Coronary artery (tissue), 2 donors: Measurements from ENCODE around the gene FAM174B.

Source experiments
- DNase-seq: peaks from one replicate; pipeline ENCODE4 v3.0.0-alpha.2; 2017; ENCODE audit warnings: low spot score
- H3K27ac ChIP-seq, 2 donors: fragments of 200-600 bp; sonication (generic); one replicate each; pipeline ENCODE4 v1.5.1; 2016 to 2019
- H3K4me3 ChIP-seq: fragments of 200-600 bp; sonication (generic); 2 replicates; pipeline ENCODE4 v1.5.1; 2016; ENCODE audit warnings: mild to moderate bottlenecking, moderate library complexity
- TF ChIP-seq, protein P1 (sequence below): fragments of 200-600 bp; sonication (generic); IDR thresholded peaks from one replicate; pipeline ENCODE4 v1.5.1; 2019; ENCODE audit warnings: antibody characterized with exemption

Gene FAM174B

DNA sequence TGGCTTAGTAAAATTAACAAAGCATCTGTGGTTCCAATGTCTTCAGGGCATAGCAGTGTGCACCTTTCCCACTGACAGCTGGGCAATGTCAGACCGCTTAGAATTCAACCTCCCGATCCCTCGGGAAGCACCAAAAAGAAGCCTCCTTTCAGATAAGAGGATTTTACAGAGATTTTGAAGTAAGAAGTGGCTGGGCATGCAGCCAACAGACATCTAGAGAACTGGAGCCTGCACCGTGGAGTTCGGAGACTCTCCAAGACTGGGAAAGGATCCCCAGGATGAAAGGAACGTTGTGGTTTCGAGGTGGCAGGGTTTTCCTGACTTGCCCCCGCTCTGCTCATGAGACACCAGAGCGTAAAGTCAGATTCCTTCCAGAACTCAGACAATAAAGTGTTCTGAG is 5.3 kb downstream of the FAM174B start:
- H3K4me3 ChIP-seq, result no peak overlapping the region
- TF ChIP-seq, protein P1, sequence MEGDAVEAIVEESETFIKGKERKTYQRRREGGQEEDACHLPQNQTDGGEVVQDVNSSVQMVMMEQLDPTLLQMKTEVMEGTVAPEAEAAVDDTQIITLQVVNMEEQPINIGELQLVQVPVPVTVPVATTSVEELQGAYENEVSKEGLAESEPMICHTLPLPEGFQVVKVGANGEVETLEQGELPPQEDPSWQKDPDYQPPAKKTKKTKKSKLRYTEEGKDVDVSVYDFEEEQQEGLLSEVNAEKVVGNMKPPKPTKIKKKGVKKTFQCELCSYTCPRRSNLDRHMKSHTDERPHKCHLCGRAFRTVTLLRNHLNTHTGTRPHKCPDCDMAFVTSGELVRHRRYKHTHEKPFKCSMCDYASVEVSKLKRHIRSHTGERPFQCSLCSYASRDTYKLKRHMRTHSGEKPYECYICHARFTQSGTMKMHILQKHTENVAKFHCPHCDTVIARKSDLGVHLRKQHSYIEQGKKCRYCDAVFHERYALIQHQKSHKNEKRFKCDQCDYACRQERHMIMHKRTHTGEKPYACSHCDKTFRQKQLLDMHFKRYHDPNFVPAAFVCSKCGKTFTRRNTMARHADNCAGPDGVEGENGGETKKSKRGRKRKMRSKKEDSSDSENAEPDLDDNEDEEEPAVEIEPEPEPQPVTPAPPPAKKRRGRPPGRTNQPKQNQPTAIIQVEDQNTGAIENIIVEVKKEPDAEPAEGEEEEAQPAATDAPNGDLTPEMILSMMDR, result no peak
- no peak for DNase-seq
- H3K27ac ChIP-seq, result no peak overlapping the region

DNA sequence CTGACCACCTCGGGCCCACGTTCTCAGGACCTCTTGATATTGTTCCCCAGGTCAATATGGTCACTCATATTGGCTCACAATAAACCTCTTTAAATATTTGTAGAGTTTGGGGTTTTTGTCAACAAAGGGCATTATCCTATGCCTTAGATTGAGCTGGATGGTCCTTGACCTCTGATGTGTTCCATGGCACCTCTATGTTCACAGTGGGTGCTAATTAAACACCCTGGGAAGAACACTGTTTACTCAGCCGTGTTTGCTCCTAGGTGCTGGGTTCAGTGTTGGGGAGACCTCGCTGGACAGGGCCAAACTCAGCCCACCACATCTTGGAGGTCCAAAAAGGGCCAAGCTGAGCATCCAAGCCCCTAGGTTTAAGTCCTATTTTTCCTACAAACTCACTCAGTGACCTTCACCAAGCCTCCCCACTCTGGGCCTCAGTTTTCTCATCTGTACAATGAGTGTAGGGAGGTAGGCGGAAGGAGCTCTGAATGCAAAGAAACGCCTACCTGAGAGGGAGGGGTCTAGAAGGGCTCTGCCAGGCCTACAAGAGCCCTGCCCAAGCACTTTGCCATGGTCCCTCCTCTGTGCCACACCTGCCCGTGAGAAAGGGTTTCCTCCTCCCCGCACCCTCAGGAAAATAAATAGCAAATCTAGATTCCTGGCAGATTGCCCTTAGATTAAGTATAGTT is 7.2 kb downstream of the FAM174B start:
- no peak for DNase-seq
- no peak overlapping the region for H3K4me3 ChIP-seq
- TF ChIP-seq, protein P1, result no peak
- no peak overlapping the region for H3K27ac ChIP-seq

DNA sequence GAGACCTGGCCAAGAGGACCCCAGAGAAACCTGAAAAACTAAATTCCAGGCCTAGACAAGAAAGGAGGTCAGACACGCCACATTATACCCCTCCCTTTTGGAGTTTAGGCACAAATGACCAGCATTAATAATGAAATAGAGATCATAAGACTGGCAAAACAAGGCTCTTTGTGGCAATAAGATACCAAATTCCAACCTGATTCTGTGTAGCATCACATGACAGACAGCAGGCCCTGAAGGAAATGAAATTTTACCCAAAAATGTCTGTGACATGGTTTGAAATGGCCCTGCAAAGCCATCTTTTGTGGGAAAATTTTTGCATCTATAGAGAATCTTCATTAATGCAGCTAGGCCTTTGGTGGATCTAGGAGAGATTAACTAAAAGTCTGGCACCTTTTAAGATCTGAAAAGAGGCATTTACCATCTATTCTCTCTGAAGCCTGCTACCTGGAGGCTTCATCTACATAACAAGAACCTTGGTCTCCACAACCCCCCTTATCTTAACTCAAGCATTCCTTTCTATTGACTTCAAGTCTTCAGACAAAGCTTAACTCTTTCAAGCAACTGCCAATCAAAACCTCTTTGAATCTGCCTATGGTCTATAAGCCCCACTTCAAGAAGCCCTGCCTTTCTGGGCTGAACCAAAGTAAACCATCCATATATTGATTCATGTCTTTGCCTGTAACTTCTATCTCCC is 8.0 kb downstream of the FAM174B start:
- no peak for DNase-seq
- no peak overlapping the region for H3K27ac ChIP-seq
- TF ChIP-seq, protein P1, result no peak
- no peak overlapping the region for H3K4me3 ChIP-seq

DNA sequence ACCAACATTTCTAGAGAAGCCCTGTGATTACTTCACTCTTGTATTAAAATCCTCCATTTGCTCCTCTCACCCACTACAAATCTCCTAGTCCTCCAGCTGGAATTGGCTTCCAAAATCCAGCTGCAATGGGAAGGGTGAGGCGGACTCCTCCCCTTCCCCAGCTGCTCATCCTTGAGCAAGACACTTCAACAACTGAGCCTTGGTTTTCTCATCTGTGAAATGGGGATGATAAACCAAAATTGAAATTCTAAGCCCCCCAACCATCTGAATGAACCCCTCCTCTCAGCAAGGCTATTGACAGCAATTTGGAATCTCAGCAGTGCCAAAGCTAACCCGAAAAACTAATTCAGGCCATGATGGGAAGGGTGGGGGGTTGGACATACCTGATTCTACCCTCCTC is 9.4 kb downstream of the FAM174B start:
- TF ChIP-seq, protein P1, result no peak
- no peak overlapping the region for H3K4me3 ChIP-seq
- no peak for DNase-seq
- no peak overlapping the region for H3K27ac ChIP-seq

DNA sequence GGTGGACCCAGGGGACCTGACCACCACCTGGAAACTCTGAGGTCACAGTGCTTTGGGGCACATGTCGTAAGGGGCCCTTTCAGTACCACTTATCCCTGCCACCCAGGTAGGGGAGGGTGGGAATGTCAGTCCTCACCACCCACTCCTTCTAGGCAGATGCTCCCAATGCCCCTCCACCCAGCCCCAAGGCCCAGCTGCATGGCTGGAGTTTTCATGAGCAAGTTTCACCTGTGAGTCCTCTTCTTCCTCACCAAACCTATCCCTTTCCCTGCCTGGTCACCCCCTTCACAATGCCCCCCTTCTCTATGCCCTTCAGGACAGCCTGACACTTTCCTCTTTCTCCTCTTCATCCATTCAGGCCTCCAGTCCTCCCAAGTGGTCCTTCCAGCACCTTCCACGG is 9.8 kb downstream of the FAM174B start:
- H3K27ac ChIP-seq, result no peak overlapping the region
- TF ChIP-seq, protein P1, result no peak
- H3K4me3 ChIP-seq, result no peak overlapping the region
- no peak for DNase-seq

DNA sequence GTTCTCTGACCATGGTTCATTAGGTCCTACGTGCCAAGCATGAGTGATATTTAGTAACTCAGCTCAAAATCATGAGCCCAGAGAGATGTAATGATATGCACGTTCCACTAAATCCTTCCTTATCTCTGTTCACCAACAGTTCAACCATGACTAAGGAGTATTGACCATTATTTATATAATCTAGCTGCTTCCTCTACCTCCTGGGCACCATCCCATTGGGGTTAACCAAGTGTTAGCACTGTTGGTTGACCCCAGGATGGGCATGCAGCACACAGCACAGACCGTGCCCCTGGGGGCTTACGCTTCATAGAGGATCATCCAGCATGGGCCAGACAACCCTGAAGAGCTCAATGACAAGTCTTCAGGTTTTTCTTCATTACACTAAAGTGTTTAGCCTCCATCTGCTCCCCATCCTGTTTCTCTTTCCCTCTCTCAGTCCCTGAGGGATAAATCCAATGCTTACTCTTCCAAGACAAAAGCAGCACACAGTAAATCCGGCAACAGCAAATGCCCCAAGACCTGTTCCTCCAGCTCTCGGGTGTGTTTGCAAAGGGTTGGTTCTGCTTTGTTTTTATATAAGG is 10.4 kb downstream of the FAM174B start:
- no peak overlapping the region for H3K27ac ChIP-seq
- no peak for DNase-seq
- TF ChIP-seq, protein P1, result no peak
- H3K4me3 ChIP-seq, result no peak overlapping the region
